ENCODE data around the gene CPEB2.
A peak's percentile ranks its signal among the peaks of the same experiment; 100 is the strongest.

CPEB2 gene

DNA sequence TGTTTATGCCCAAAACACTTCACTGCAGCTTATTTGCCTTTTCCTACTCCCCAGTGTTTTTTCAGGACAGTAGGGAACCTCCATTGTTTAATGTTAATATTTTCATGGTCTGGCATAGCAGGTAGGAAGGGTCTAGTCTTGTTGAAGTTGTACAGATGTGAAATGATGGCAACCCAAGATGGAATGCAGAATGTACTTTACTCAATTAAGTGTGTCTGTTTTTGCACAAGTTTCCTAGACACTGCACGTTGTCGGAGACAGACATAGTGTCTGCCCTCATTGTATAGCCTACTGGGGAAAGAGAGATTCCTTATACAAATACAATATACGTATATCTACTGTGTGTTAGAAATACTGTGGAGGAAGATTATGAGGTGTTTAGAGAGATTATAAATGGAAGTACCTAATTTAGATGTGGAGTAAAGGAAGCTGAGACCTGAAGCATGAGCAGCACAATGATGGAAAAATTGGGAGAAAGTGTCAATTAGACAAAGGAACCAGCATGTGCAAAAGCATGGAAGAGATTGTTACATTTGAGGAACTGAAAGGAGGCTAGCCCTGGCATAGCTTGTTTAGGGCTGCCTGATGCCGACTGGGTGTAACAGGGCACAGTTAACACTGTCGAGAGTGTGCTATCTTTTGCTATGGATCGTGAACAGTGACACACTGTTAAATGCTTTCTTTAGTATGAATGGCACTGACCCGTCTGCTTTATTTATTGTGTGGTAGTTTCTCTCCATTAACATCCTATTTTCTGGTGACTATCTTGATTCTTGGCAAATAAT is 18.4 kb downstream of the CPEB2 start:
- peak; percentile 49 to 51 for ATAC-seq (replicated peaks)
- peaks cover 10 to 23% of the 10 kb centered on the region in 2 donors for H3K4me1 Mint-ChIP-seq
- no peak overlapping the region for H3K4me3 Mint-ChIP-seq
- no peak for DNase-seq
- H3K27me3 Mint-ChIP-seq: no peaks in the 10 kb centered on the region
- H3K36me3 Mint-ChIP-seq: peaks cover 27 to 29% of the 10 kb centered on the region in 2 donors
- no peaks in the 10 kb centered on the region for H3K9me3 Mint-ChIP-seq
- H3K27ac Mint-ChIP-seq: no peak overlapping the region

DNA sequence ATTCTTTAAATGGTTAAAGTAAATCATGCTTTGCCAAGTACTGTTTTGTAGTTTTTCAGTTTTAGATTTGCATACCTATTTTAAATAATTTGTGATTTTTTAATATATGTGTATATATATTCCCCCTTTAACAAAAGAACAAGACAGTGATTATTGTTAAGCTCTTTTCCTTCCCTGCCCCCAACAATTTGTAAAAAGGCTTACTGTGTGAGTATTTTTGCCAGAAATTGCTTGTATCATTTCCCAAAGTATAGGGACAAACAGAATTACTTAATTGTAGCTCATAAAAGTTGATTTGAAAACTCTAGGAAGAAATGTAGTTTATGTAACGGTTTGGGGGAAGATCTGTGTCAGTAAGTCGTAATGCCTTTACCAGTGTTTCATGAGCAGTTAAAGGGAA is 19.0 kb downstream of the CPEB2 start:
- H3K9me3 Mint-ChIP-seq: no peaks in the 10 kb centered on the region
- H3K4me3 Mint-ChIP-seq: no peak overlapping the region
- ATAC-seq (replicated peaks) (no peak), DNase-seq (no peak)
- H3K27me3 Mint-ChIP-seq: no peaks in the 10 kb centered on the region
- H3K4me1 Mint-ChIP-seq: peaks cover 10 to 23% of the 10 kb centered on the region in 2 donors
- H3K27ac Mint-ChIP-seq: no peak overlapping the region
- peaks cover 27 to 31% of the 10 kb centered on the region in 2 donors for H3K36me3 Mint-ChIP-seq

DNA sequence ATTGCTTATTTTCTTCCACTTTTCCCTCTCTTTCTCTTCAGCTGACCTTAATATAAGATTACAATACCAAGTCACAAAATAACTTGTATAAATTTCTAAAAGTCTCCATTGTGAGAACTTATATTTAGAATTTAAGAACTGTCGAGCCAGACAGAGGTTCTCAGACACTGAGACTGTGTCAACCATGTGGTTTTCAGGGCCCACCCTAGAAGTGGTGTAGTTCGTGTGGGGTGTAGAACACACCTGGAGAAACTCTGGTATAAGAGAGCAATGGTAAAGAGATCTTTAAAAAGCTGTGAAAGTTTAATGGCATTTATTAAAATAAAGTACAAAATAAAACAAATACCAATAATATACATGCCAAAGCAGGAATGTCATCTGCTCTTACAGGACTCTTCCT is 19.7 kb downstream of the CPEB2 start:
- peaks cover 10 to 23% of the 10 kb centered on the region in 2 donors for H3K4me1 Mint-ChIP-seq
- H3K27me3 Mint-ChIP-seq: no peaks in the 10 kb centered on the region
- DNase-seq (no peak), ATAC-seq (replicated peaks) (no peak)
- H3K9me3 Mint-ChIP-seq: no peaks in the 10 kb centered on the region
- H3K4me3 Mint-ChIP-seq: no peak overlapping the region
- no peak overlapping the region for H3K27ac Mint-ChIP-seq
- H3K36me3 Mint-ChIP-seq: peaks cover 27 to 31% of the 10 kb centered on the region in 2 donors

DNA sequence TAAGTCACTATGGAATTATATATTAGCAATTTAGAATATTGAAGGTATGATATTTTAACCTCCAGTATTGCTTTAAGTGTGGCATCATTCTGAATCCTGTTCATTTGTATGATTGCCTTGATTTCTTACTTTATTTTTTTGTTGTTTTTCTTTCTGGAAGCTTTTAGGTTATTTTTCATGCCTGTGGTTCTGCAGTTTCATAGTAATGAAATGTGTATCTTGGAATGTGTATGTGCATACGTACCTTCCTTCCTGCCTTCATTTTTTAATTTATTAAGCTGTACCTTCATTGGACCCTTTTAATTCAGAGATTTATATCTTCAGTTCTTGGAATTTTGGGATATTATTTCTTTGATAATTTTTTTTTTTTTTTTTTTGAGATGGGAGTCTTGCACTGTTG is 22.1 kb downstream of the CPEB2 start:
- peaks cover 15 to 34% of the 10 kb centered on the region in 2 donors for H3K4me1 Mint-ChIP-seq
- H3K9me3 Mint-ChIP-seq: no peaks in the 10 kb centered on the region
- DNase-seq: no peak
- no peak overlapping the region for H3K27ac Mint-ChIP-seq
- no peak overlapping the region for H3K4me3 Mint-ChIP-seq
- ATAC-seq (replicated peaks): no peak
- no peaks in the 10 kb centered on the region for H3K27me3 Mint-ChIP-seq
- H3K36me3 Mint-ChIP-seq: peaks cover 28 to 29% of the 10 kb centered on the region in 2 donors

DNA sequence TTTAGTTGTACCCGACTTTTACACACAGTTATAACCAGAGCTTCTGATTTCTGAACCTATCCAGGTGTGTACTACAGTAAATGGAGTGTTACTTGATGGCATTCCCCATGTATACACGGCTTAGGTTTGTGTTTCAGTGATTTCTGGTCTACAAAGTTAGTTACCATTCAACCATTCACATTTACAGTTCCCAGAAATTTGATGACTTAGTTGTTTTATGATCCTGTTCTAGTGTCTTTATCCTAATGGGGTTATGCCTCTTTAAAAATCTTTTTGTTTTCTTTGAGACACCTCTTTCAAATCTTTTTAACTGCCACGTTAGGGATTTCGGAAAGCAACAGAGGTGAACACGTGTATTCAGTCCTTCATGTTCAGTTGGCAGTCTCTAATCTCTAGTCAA is 23.4 kb downstream of the CPEB2 start:
- no peak for DNase-seq
- Mint-ChIP-seq H3K4me3 (no peak overlapping the region), H3K27me3 (no peaks in the 10 kb centered on the region), H3K36me3 (peaks cover 19 to 27% of the 10 kb centered on the region in 2 donors), H3K9me3 (no peaks in the 10 kb centered on the region), H3K4me1 (peaks cover 12 to 26% of the 10 kb centered on the region in 2 donors), H3K27ac (no peak overlapping the region)
- ATAC-seq (replicated peaks): no peak

DNA sequence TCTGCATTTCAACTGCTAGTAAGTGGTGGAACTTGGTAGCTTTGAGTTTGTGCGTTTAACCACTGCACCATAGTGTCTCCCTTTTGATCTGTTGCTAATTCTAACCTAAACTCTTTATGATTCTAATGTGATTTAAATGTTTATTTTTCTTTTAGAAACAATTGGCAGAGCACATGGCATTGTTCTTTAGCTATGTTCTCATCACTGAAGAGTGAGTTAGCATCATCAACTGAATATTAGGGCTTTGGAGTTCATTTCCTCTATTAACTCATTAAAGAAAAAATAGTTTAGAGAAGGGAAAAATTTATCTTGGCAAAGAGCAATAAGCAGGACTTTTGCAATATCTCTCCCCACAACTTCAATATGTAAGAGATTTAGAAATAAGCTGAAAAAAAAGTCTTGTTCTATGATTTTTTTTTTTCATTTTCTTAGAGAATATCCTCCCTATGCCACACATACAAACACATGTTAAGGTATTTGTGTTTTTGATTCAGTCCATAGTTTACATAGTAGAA is 25.7 kb downstream of the CPEB2 start:
- DNase-seq: no peak
- no peak for ATAC-seq (replicated peaks)
- no peak overlapping the region for H3K4me3 Mint-ChIP-seq
- H3K4me1 Mint-ChIP-seq: peaks cover 5 to 17% of the 10 kb centered on the region in 2 donors
- H3K27ac Mint-ChIP-seq: no peak overlapping the region
- no peaks in the 10 kb centered on the region for H3K27me3 Mint-ChIP-seq
- peaks cover 18 to 28% of the 10 kb centered on the region in 2 donors for H3K36me3 Mint-ChIP-seq
- no peaks in the 10 kb centered on the region for H3K9me3 Mint-ChIP-seq

DNA sequence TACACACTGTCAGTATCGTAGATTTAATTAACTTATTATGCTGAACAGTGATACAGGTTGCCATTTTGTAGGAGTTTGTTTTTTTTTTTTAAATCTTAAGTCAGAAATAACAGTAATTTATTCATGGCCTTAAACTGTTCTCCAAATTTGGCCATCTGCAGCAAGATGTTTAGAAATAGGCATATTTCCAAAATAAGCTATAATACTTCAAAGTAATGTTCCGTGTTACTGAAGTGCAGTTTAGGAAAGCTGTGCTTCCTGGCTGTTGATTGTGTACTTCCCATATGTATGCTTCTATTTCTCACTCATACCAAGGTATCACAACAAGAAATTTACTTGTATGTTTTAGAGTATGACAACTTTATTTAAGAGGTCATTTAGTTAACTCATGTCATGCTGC is 28.9 kb downstream of the CPEB2 start:
- no peak for DNase-seq
- peaks cover 5 to 11% of the 10 kb centered on the region in 2 donors for H3K4me1 Mint-ChIP-seq
- no peaks in the 10 kb centered on the region for H3K27me3 Mint-ChIP-seq
- no peaks in the 10 kb centered on the region for H3K9me3 Mint-ChIP-seq
- peaks cover 18 to 31% of the 10 kb centered on the region in 2 donors for H3K36me3 Mint-ChIP-seq
- H3K27ac Mint-ChIP-seq: no peak overlapping the region
- no peak for ATAC-seq (replicated peaks)
- H3K4me3 Mint-ChIP-seq: no peak overlapping the region

DNA sequence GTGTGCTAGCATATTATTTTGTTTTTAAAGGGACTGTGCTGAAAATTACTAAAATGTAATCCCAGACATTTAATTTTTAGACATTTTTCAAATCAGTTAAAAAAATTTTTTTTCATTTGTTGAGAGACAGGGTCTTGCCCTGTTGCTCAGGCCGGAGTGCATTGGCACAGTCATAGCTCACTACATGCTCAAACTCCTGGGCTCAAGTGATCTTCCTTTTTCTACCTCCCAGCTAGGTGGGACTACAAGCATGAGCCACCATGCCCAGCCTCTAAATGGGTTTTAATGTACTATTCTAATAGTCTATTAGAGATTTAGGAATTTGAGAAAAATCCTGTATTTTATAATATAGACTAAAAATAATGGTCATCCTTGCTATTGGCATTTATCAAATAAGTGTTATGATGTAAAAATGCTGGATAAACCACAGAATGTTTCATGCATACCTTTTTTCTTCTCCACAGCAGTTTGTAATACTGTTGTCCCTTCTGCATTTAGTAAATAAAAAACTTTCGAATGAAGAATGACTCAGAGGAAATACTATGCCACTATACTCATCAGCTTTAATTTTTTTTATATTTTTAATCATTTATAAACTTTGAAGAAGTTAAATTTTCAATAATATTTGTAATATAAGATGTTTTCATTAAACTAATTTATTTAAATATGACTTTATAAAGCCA is 29.9 kb downstream of the CPEB2 start:
- H3K4me1 Mint-ChIP-seq: peaks cover 5 to 11% of the 10 kb centered on the region in 2 donors
- no peak overlapping the region for H3K27ac Mint-ChIP-seq
- peaks cover 18 to 31% of the 10 kb centered on the region in 2 donors for H3K36me3 Mint-ChIP-seq
- no peaks in the 10 kb centered on the region for H3K27me3 Mint-ChIP-seq
- DNase-seq (no peak), ATAC-seq (replicated peaks) (no peak)
- no peaks in the 10 kb centered on the region for H3K9me3 Mint-ChIP-seq
- no peak overlapping the region for H3K4me3 Mint-ChIP-seq

DNA sequence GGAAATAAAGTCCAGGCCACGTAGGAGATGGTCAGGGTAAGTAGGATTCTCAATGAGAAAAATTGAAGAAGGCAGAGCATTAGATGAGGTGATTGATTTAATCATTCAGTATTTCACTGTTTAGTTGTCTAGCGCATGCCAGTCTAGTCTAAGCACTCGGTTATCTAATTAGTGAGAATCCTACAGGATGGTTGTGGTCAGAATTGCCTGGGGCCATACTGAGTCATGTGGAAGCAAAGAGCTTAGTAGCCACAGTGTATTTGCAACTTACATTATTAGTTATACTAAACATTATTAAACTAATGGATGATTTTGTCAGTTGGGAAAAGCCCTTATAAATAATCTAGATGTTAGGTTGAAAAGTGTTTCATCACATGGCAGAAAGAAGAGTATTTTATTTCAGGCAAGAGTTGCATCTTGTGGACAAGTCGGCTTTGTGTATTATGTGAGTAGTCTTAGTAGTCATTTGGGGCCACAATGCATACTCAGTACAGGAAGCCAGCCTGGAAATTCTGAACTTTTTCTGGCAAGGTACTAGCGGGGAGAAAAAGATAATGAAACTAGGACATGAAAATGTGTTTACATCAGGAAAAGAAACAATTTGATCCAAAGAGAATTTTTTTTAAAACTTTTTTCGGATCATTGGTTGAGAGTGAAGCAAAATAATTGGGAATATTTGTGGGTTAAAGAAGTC is 31.9 kb downstream of the CPEB2 start:
- ATAC-seq (replicated peaks): no peak
- Mint-ChIP-seq H3K9me3 (no peaks in the 10 kb centered on the region), H3K4me3 (no peak overlapping the region), H3K27ac (no peak overlapping the region), H3K27me3 (no peaks in the 10 kb centered on the region), H3K36me3 (peaks cover 12 to 26% of the 10 kb centered on the region in 2 donors), H3K4me1 (no peaks in the 10 kb centered on the region)
- no peak for DNase-seq

DNA sequence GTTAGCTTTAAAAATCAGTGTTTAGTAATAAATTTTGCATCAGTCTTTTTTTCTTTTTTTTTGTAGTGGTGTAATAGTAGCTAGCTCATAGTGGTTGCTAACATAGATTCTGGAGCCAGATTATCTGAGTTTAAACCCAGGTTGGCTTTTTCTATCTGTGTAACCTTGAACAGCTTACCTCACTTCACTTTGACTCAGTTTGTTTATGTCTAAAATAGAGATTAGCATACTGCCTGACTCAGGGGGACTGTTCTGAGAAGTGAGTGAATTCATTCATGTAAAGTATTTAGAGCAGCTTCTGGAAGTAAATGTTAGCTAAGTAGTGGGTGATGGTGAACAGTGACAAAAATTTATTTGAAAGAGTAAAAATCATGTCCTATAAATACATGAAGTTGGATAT is 32.9 kb downstream of the CPEB2 start:
- H3K9me3 Mint-ChIP-seq: no peaks in the 10 kb centered on the region
- H3K4me1 Mint-ChIP-seq: no peaks in the 10 kb centered on the region
- no peak for DNase-seq
- no peak overlapping the region for H3K27ac Mint-ChIP-seq
- H3K27me3 Mint-ChIP-seq: no peaks in the 10 kb centered on the region
- peaks cover 12 to 22% of the 10 kb centered on the region in 2 donors for H3K36me3 Mint-ChIP-seq
- H3K4me3 Mint-ChIP-seq: no peak overlapping the region
- no peak for ATAC-seq (replicated peaks)

DNA sequence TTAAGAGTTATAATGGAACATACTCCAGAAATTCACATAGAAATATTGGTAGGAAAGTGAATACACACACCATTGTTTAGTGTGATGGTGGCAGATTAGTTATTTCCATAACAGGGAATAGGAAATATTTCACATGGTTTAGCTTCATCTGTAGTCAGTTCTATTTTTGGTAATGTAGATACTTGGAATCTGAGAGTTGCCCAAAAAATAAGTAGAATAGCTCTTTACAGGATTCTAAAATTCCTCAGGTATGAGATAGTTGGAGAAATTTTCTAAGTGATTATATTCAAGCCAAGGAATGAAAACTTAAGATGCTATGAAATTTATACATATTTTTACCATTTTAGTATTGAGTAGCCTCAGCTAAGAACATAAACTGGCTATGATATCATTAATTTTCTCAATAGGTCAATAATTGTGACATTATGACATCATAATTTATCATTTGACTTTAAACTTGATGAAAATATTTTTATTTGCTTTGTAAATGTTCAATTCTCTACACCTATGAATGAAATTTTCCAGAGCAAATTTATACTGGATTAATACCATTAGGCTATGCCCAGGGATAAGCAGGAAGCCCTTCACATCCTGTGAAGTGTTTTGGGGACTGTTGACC is 35.8 kb downstream of the CPEB2 start:
- no peak overlapping the region for H3K27ac Mint-ChIP-seq
- DNase-seq (no peak), ATAC-seq (replicated peaks) (no peak)
- no peaks in the 10 kb centered on the region for H3K4me1 Mint-ChIP-seq
- H3K27me3 Mint-ChIP-seq: no peaks in the 10 kb centered on the region
- H3K4me3 Mint-ChIP-seq: no peak overlapping the region
- H3K9me3 Mint-ChIP-seq: no peaks in the 10 kb centered on the region
- H3K36me3 Mint-ChIP-seq: peaks cover 19 to 27% of the 10 kb centered on the region in 2 donors

DNA sequence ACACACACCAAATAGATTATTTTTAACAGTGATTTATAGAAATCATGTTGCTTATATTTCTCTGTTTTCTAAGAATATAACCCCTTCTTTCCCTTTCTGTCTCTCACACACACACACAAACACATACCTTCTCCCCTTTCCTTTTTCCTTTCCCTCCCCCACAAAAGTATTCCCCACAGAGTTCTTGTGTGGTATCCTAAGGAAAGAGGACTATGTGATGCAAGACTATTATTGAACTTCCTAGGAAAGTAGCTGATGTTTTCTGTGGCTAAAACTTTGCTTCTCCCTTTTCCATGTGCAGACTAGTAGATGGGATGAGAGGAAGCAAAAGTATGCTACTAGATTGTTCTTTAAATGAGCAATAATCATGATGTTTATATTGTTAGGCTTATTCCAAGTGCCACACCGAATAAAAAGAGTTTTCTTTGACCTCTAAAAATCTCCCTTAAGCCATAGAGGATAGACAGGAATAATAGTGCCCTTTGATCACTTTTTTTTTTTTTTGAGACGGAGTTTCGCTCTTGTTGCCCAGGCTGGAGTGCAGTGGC is 38.7 kb downstream of the CPEB2 start:
- H3K36me3 Mint-ChIP-seq: peaks cover 9 to 12% of the 10 kb centered on the region in 2 donors
- H3K4me3 Mint-ChIP-seq: no peak overlapping the region
- H3K27ac Mint-ChIP-seq: no peak overlapping the region
- H3K4me1 Mint-ChIP-seq: no peaks in the 10 kb centered on the region
- H3K27me3 Mint-ChIP-seq: no peaks in the 10 kb centered on the region
- DNase-seq: no peak
- no peak for ATAC-seq (replicated peaks)
- no peaks in the 10 kb centered on the region for H3K9me3 Mint-ChIP-seq

DNA sequence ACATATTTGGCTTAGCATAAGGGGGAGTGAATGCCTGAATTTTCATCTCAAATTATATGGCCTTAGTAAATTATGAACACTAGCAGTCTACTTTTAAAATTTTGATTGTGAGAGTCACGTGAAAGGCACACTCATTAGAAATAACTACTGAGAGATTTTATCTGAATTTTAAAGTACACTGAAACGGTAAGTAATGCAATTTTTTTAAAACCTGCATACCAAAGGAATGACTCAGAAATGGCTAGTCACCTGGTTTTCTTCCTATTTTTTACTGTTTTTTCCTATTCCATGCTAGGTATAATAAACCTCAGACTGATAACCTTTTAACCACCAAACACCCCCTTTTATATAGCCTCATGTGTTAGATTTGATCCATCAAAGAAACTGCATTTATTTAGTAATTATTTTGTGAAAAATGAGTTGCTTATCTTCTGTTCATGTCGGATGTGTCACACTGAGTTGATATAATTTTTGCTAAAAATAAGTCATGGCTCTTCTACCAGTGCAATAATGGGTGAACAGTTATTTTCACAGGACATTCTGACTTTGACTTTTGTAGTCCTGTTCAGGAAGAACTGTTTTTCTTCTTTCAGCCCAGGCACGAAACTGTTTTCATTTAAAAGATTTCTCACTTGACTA is 40.4 kb downstream of the CPEB2 start:
- H3K4me3 Mint-ChIP-seq: no peak overlapping the region
- peaks cover 9 to 16% of the 10 kb centered on the region in 2 donors for H3K36me3 Mint-ChIP-seq
- H3K27ac Mint-ChIP-seq: no peak overlapping the region
- no peaks in the 10 kb centered on the region for H3K27me3 Mint-ChIP-seq
- DNase-seq (no peak), ATAC-seq (replicated peaks) (no peak)
- H3K4me1 Mint-ChIP-seq: no peaks in the 10 kb centered on the region
- H3K9me3 Mint-ChIP-seq: no peaks in the 10 kb centered on the region
